Stimulated activated naive CD8-positive, alpha-beta T cell treated with anti-CD3 and anti-CD28 coated beads, Interleukin-15, Interleukin-2, amounts not matched to agents 100 U/mL and 50 U/mL, for 24 hours (primary cell): ENCODE data around the gene C19orf12.

Experiments used
- ATAC-seq: fragments of 150-1000 bp; cut with Tn5 transposase; one replicate; pipeline ENCODE4 v1.10.0; 2021
- DNase-seq: peaks from one replicate; pipeline ENCODE4 v3.0.0; 2021

C19orf12 gene

GRCh38 chr19:29714953-29715700, at the start of gene C19orf12:
Gene C19orf12 (minus strand): TSS chr19:29715261. CDS start chr19:29708413, 6,848 bp downstream.
- ATAC-seq (peak; percentile 74), DNase-seq (peak; percentile 77)

- ATAC-seq = no peak
- no peak for DNase-seq
Measured at GRCh38 chr19:29764361-29764760, 49.3 kb upstream of the C19orf12 start.

- ATAC-seq (no peak), DNase-seq (no peak)
Measured at GRCh38 chr19:29763196-29763595, 48.1 kb upstream of the C19orf12 start.

GRCh38 chr19:29761575-29762232, 46.6 kb upstream of the C19orf12 start:
- DNase-seq = no peak

GRCh38 chr19:29760752-29761502, 45.9 kb upstream of the C19orf12 start:
- ATAC-seq (no peak), DNase-seq (no peak)

More at GRCh38 chr19:29761575-29762232, 46.6 kb upstream of the C19orf12 start:
- no peak for ATAC-seq

- no peak for DNase-seq
- no peak for ATAC-seq
Measured at GRCh38 chr19:29759359-29759758, 44.3 kb upstream of the C19orf12 start.

DNA sequence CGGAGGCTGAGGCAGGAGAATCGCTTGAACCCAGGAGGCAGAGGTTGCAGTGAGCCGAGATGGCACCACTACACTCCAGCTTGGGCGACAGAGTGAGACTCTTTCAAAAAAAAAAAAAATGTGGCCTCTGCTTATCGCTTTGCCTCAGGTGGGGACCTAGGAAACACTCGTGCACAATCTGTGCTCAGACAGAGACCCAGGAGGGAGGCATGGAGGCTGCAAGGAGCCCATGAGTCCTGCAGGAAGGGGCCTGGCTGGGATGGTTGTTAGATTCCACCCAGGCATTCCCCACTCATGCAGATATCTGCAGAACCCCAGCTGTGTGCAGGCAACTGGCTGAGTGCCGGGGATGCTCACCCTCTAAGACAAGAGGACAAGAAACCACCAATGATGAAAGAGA, 43.8 kb upstream of the C19orf12 start:
- ATAC-seq = no peak

GRCh38 chr19:29757551-29757950, 42.5 kb upstream of the C19orf12 start:
- no peak for ATAC-seq
- DNase-seq = no peak

More for the DNA sequence above, 43.8 kb upstream of the C19orf12 start:
- no peak for DNase-seq

- DNase-seq (no peak), ATAC-seq (no peak)
Measured at GRCh38 chr19:29753934-29754305, 38.9 kb upstream of the C19orf12 start.

DNA sequence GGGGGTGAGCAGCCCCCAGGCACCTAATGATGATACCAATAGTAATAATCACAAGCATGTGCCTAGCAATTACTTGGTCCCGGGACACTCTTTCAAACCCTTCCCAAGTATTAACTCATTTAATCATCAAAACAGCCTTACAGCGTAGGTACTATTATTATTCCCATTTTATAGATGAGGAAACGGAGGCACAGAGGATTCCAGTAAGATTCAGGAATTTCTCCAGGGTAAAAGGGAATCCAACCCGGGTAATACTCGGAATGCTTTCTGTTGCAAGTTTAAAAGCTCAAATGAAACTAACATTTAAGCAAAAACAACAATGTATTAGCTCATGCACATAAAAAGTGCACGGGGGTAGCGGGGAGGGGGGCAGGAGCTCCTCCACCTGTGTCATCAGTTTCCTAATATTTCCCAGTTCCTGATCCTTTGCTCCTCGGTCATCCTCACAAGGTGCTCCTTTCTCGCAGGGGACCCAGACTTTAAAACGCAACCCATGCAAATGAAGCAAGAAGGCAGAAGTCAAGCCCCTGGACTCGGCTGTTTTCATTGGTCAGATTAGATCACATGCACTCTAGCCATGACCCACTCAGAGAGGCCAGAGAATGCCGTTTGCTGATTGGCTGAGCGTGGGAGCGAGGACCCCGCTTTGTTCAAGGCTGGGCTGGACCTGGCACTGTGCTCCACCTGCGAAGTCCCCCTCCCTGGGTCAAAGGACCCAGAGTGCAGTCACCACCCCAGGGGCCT, 38.3 kb upstream of the C19orf12 start:
- ATAC-seq = no peak
- no peak for DNase-seq

- DNase-seq = no peak
Measured at GRCh38 chr19:29752450-29753025, 37.5 kb upstream of the C19orf12 start.

GRCh38 chr19:29751932-29752331, 36.9 kb upstream of the C19orf12 start:
- DNase-seq (no peak), ATAC-seq (no peak)

More at GRCh38 chr19:29752450-29753025, 37.5 kb upstream of the C19orf12 start:
- ATAC-seq = peak; percentile 23

DNA sequence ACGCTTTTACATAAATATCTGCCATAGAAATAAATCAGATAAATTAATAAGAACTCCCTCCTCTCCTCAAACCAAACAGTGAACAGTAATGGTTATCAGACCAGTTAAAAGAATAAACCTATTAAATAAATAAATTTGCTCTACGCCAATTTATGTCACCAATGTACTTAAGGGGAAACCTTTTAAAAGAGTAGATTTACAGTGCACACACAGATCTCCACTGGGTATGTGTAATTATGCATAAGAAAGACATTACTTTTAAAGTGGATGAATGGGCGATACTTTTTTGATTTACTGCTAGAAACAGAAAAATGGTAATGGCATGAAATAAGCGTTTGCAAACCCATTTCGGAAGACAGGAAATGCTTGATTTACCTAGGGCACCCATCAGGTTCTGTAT, 34.9 kb upstream of the C19orf12 start:
- no peak for ATAC-seq
- DNase-seq = no peak

DNA sequence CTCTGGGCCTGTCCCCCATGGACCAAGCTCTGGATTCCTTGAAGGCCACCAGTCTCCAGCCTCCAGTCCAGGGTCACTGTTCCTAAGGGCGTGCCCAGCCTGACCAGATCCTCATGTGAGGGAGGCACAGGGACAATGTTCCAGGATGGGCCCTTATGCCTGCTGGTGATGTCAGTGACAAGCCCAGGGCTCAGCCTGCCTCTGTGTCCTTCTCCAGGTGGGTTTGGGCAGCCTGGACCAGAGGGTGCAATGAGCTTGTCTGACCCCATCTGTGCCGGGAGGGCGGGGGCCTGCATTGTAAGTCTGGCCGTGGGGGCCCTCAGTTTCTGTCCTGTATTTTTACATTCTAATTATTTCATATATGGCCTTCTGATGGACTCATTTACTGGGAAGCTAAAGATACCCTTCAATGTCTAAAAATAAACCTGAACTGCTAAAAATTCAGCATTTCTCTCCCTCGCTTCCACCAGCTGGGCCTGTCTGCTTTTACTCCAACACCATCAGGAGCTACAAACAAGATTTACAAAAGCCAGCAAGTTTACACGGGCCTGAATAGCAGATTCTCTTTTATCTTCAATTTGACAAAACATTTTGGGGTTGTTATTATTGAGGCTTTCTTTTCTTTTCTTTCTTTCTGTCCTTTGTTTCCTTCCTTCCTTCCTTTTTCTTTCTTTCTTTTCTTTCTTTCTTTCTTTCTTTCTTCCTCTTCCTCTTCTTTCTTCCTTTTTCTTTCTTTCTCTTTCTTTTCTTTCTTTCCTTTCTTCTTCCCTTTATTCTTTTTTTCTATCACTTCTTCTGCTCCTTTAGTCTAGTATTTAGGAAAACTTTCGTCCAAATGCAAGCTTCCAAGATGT, 34.2 kb upstream of the C19orf12 start:
- no peak for DNase-seq
- ATAC-seq = no peak

- ATAC-seq = no peak
- no peak for DNase-seq
Measured at GRCh38 chr19:29745253-29745652, 30.2 kb upstream of the C19orf12 start.

DNA sequence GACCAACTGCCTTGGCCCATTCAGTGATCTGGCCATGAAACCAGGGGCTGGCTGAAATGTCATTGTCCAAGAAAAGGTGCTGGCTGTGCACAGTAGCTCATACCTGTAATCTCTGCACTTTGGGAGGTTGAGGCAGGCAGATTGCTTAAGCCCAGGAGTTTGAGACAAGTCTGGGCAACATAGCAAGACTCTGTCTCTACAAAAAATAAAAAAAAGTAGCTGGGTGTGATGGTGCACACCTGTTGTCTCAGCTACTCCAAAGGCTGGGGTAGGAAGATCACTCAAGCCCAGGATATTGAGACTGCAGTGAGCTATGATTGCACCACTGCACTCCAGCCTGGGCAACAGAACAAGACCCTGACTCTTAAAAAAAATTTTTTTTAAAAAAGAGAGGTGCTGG, 28.6 kb upstream of the C19orf12 start:
- ATAC-seq (no peak), DNase-seq (no peak)

- no peak for ATAC-seq
- DNase-seq = no peak
Measured at GRCh38 chr19:29741776-29742175, 26.7 kb upstream of the C19orf12 start.

DNA sequence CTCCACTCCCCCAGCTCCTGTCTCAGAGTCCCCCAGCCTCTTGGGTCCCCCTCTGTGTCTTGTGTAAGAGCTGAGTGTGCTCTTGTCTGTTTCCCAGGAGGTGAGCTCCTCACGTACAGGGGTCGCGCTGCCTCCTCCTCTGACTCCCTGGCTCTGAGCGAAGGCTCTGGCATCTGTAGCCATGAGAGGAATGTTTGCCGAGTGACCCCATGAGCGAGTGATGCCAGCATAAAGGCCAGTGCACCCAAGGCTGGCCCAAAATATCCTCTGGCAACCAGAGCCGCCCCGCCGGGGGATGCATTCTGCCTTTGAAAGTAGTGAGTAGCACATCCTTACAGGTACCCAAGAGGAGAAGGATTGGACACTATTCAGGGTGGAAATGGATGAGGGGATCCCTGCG, 26.2 kb upstream of the C19orf12 start:
- no peak for ATAC-seq
- no peak for DNase-seq

DNA sequence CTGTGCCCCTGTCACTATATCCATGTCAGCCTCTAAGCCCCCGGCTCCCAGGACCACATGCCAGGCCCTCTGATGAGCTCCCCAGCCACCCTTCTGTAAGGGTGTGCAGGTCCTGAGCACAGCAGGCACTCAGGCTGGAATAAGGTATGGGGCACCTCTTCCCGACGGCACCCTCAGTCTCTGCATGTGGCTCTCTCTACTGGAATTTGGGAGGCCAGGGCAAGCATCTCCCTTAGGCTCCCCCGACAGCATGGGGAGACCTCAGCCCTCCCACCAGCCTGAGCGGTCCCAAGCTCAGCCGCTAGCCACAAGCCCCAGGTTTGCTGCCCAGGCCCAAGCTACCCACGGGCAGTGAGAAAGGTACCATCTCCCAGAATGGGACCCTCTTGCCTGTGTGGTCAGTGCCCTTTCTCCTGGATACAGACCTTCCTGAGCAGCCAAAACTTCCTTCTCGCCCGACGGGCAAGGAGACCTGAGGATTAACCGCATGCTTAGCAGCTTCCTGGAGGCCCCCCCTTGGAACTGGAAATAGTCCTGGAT, 22.5 kb upstream of the C19orf12 start:
- DNase-seq (no peak), ATAC-seq (no peak)

DNA sequence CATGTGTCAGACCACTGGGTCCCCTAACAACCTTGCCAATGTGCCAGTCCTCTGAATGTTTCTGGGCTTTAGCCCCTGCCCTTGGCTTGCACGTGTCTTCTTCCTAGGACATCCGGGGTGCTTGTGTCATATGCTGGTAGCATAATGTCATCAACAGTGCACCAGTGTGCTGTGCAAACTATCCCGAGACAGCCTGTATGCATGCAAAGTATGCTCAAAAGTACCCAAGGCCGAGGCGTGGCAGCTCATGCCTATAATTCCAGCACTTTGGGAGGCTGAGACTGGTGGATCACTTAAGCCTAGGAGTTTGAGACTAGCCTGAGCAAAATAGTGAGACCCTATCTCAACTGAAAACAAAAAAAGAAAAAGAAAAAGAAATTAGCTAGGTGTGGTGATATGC, 20.8 kb upstream of the C19orf12 start:
- no peak for ATAC-seq
- DNase-seq = no peak
